Measurements from ENCODE around the gene PTAR1. TPM values are rescaled to one million over a fixed set of nuclear protein-coding genes. Genes with fewer than 3 reads are reported as not detected.

PTAR1 gene
- total RNA-seq, 6 donors from 2014 or later, result 28.5 to 94.3 (median 48.6) TPM

GRCh38 chr9:69715096-69715495 is 44.7 kb downstream of the PTAR1 start:
- WGBS, 2 donors, result 96 to 97% methylated on average over 3 of the region's 3 CpGs
- H3K4me3 ChIP-seq, result no peak overlapping the region
- no peak for TF ChIP-seq CTCF (IDR thresholded peaks at IDR 0.05)
- no peak for TF ChIP-seq POLR2AphosphoS5 (IDR thresholded peaks at IDR 0.05)
- TF ChIP-seq POLR2A (IDR thresholded peaks at IDR 0.05), result no peak
- no peak for TF ChIP-seq EP300 (IDR thresholded peaks at IDR 0.05)
- DNase-seq (no peak), ATAC-seq (ENCODE audit: low FRiP score in 2 of 2) (no peak)
- H3K36me3 ChIP-seq, result peaks cover 0 to 35% (median 5%) of the 10 kb centered on the region in 4 donors
- no peaks in the 10 kb centered on the region for H3K9me3 ChIP-seq
- H3K4me1 ChIP-seq, result no peaks in the 10 kb centered on the region
- H3K27me3 ChIP-seq, result no peaks in the 10 kb centered on the region
- H3K27ac ChIP-seq, result no peak overlapping the region

DNA sequence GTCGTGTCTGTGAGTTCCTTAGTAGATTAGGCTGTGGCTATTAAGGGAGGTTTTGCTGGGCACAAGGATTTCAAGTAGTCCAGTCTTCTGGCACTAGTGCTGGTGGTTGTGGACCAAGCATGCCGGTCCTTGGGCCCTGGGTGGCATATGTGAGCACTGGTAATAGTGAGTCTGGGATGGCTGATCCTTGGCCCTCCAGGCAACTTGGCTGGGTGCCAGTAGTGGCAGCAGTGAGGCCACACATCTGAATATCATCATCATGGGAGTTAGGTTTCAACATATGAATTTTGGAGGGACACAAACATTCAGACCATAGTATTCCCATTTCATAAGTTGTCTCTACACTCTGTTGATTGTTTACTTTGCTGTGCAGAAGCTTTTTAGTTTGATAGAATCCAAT is 62.3 kb downstream of the PTAR1 start:
- no peak overlapping the region for H3K4me3 ChIP-seq
- no peaks in the 10 kb centered on the region for H3K4me1 ChIP-seq
- no peaks in the 10 kb centered on the region for H3K36me3 ChIP-seq
- TF ChIP-seq EP300 (IDR thresholded peaks at IDR 0.05) (no peak), POLR2A (IDR thresholded peaks at IDR 0.05) (no peak), POLR2AphosphoS5 (IDR thresholded peaks at IDR 0.05) (no peak), CTCF (IDR thresholded peaks at IDR 0.05) (no peak)
- no peak for DNase-seq
- H3K27ac ChIP-seq, result no peak overlapping the region
- H3K27me3 ChIP-seq, result no peaks in the 10 kb centered on the region
- peaks cover 4 to 27% (median 17%) of the 10 kb centered on the region in 4 donors for H3K9me3 ChIP-seq
- no peak for ATAC-seq (ENCODE audit: low FRiP score in 2 of 2)
- 86 to 94% methylated on average over 1 to 2 of the region's 2 CpGs for WGBS, 2 donors

DNA sequence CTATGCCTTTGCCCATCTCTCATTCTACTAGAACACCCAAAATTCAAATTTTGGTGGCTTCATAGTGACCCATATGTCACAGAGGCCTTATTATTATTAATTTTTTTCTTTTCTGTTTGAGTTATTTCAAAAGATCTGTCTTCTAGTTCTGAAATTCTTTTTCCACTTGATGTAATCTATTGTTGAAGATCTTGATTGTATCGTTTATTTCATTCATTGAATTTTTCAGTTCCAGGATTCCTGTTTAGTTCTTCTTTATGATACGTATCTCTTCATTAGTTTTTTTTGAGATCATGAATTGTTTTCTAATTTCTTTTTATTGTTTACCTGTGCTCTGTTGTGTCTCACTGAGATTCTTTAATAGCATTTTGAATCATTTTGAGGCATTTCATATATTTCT is 63.0 kb downstream of the PTAR1 start:
- WGBS, 2 donors, result 94 to 98% methylated on average over 2 of the region's 2 CpGs

DNA sequence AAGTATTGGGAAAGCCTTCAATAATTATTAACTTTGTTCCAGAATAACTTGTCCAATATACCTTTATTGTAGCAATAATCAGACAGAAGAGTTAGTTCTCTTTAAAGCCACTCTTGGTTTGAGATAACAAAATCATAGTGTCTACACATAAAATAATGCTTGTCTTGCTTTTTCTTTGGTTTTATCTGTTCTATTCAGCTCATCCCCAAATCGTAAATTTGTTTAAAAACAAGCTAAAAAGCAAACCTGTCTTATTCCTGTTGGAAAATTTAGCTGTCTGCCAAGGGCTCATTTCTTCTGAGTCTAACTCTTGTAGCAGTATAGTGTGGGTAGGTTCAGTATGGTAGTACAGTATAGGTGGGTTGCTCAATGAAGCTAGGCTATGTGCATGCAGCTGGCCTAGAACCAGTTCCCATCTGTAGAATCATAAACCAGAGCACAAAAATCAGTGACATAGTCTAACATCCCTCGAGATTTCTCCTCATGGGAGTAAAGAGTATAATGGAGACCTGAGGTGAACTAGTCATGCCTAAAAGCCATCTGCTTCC is 69.7 kb downstream of the PTAR1 start:
- no peaks in the 10 kb centered on the region for H3K36me3 ChIP-seq
- H3K27me3 ChIP-seq, result no peaks in the 10 kb centered on the region
- no peak for ATAC-seq (ENCODE audit: low FRiP score in 2 of 2)
- no peak overlapping the region for H3K4me3 ChIP-seq
- no peak for TF ChIP-seq POLR2A (IDR thresholded peaks at IDR 0.05)
- no peak for TF ChIP-seq POLR2AphosphoS5 (IDR thresholded peaks at IDR 0.05)
- no peak for TF ChIP-seq CTCF (IDR thresholded peaks at IDR 0.05)
- TF ChIP-seq EP300 (IDR thresholded peaks at IDR 0.05), result no peak
- H3K4me1 ChIP-seq, result no peaks in the 10 kb centered on the region
- DNase-seq, result no peak
- WGBS, 2 donors, result 65 to 76% methylated on average over 2 of the region's 2 CpGs
- H3K27ac ChIP-seq, result no peak overlapping the region
- H3K9me3 ChIP-seq, result no peaks in the 10 kb centered on the region

More for the DNA sequence above, 63.0 kb downstream of the PTAR1 start:
- no peaks in the 10 kb centered on the region for H3K36me3 ChIP-seq
- no peak overlapping the region for H3K4me3 ChIP-seq
- H3K27me3 ChIP-seq, result no peaks in the 10 kb centered on the region
- H3K27ac ChIP-seq, result no peak overlapping the region
- TF ChIP-seq CTCF (IDR thresholded peaks at IDR 0.05) (no peak), EP300 (IDR thresholded peaks at IDR 0.05) (no peak), POLR2AphosphoS5 (IDR thresholded peaks at IDR 0.05) (no peak), POLR2A (IDR thresholded peaks at IDR 0.05) (no peak)
- DNase-seq (no peak), ATAC-seq (ENCODE audit: low FRiP score in 2 of 2) (no peak)
- peaks cover 4 to 21% (median 13%) of the 10 kb centered on the region in 4 donors for H3K9me3 ChIP-seq
- H3K4me1 ChIP-seq, result no peaks in the 10 kb centered on the region

- H3K27me3 ChIP-seq, result no peaks in the 10 kb centered on the region
- no peak overlapping the region for H3K4me3 ChIP-seq
- DNase-seq, result no peak
- no peaks in the 10 kb centered on the region for H3K36me3 ChIP-seq
- no peaks in the 10 kb centered on the region for H3K9me3 ChIP-seq
- WGBS, 2 donors, result 81 to 88% methylated on average over 5 of the region's 5 CpGs
- H3K4me1 ChIP-seq, result no peaks in the 10 kb centered on the region
- no peak for ATAC-seq (ENCODE audit: low FRiP score in 2 of 2)
- no peak overlapping the region for H3K27ac ChIP-seq
- no peak for TF ChIP-seq EP300 (IDR thresholded peaks at IDR 0.05)
- no peak for TF ChIP-seq POLR2A (IDR thresholded peaks at IDR 0.05)
- no peak for TF ChIP-seq POLR2AphosphoS5 (IDR thresholded peaks at IDR 0.05)
- no peak for TF ChIP-seq CTCF (IDR thresholded peaks at IDR 0.05)
Measured at GRCh38 chr9:69683927-69684326, 75.9 kb downstream of the PTAR1 start.

Data from upper lobe of left lung (tissue), 6 donors.